Trophoblast cell (in vitro differentiated cells and primary cell): ENCODE data around the gene SUFU.

Source experiments
- DNase-seq, 2 donors: peaks; one replicate each; pipeline ENCODE4 v3.0.0-alpha.2; 2016
- H2AFZ ChIP-seq: 2 replicates; pipeline ENCODE4 v1.6.1; 2013; ENCODE audit warnings: low read length, moderate library complexity, mild to moderate bottlenecking; ENCODE audit not compliant: insufficient read depth, poor library complexity
- H2AK5ac ChIP-seq: 2 replicates; pipeline ENCODE4 v1.6.1; 2013; ENCODE audit warnings: mild to moderate bottlenecking, low read length
- H2BK120ac ChIP-seq: 2 replicates; pipeline ENCODE4 v1.6.1; 2013; ENCODE audit warnings: low read length, mild to moderate bottlenecking, moderate library complexity; ENCODE audit not compliant: insufficient read depth, poor library complexity
- H2BK12ac ChIP-seq: 2 replicates; pipeline ENCODE4 v1.6.1; 2013; ENCODE audit warnings: mild to moderate bottlenecking, low read length, moderate library complexity
- H2BK5ac ChIP-seq: 2 replicates; pipeline ENCODE4 v1.6.1; 2013; ENCODE audit warnings: low read length, low read depth, moderate library complexity, mild to moderate bottlenecking; ENCODE audit not compliant: poor library complexity
- H3K14ac ChIP-seq: 2 replicates; pipeline ENCODE4 v1.6.1; 2013; ENCODE audit warnings: mild to moderate bottlenecking, low read length
- H3K18ac ChIP-seq: 2 replicates; pipeline ENCODE4 v1.6.1; 2013; ENCODE audit warnings: mild to moderate bottlenecking, low read length
- H3K23ac ChIP-seq: 2 replicates; pipeline ENCODE4 v1.6.1; 2013; ENCODE audit warnings: low read length
- H3K27ac ChIP-seq: 2 replicates; pipeline ENCODE4 v1.5.1; 2013; ENCODE audit warnings: low read depth, mild to moderate bottlenecking, inconsistent platforms, low read length, moderate library complexity
- H3K27me3 ChIP-seq: 2 replicates; pipeline ENCODE4 v1.6.1; 2013; ENCODE audit warnings: inconsistent platforms, mild to moderate bottlenecking, low read length, moderate library complexity; ENCODE audit not compliant: insufficient read depth
- H3K36me3 ChIP-seq, 2 experiments: 1 replicate in 1 of 2; 2 replicates in 1 of 2; pipeline ENCODE4 v1.6.1; 2013; ENCODE audit warnings: low read length in 2 of 2, mild to moderate bottlenecking in 2 of 2, moderate library complexity in 1 of 2; ENCODE audit not compliant: insufficient read depth in 2 of 2, control insufficient read depth in 1 of 2
- H3K4ac ChIP-seq: 2 replicates; pipeline ENCODE4 v1.6.1; 2013; ENCODE audit warnings: low read depth, mild to moderate bottlenecking, low read length, moderate library complexity
- H3K4me1 ChIP-seq, 2 experiments: 1 replicate in 1 of 2; 2 replicates in 1 of 2; pipeline ENCODE4 v1.6.1; 2013; ENCODE audit warnings: low read length in 2 of 2, mild to moderate bottlenecking in 2 of 2, moderate library complexity in 1 of 2; ENCODE audit not compliant: insufficient read depth in 2 of 2, control insufficient read depth in 1 of 2
- H3K4me2 ChIP-seq: 2 replicates; pipeline ENCODE4 v1.6.1; 2013; ENCODE audit warnings: inconsistent platforms, mild to moderate bottlenecking, low read length, moderate library complexity
- H3K4me3 ChIP-seq: 2 replicates; pipeline ENCODE4 v1.5.1; 2013; ENCODE audit warnings: mild to moderate bottlenecking, low read depth, low read length, inconsistent platforms
- H3K79me1 ChIP-seq: one replicate; pipeline ENCODE4 v1.6.1; 2013; ENCODE audit warnings: low read length
- H3K79me2 ChIP-seq: 2 replicates; pipeline ENCODE4 v1.6.1; 2013; ENCODE audit warnings: low read length, mild to moderate bottlenecking; ENCODE audit not compliant: control insufficient read depth, insufficient read depth, poor library complexity
- H3K9ac ChIP-seq: 2 replicates; pipeline ENCODE4 v1.6.1; 2013; ENCODE audit warnings: mild to moderate bottlenecking, low read length
- H3K9me3 ChIP-seq: 2 replicates; pipeline ENCODE4 v1.6.1; 2013; ENCODE audit warnings: low read depth, mild to moderate bottlenecking, control low read depth, inconsistent platforms, low read length; ENCODE audit not compliant: insufficient read depth
- H4K12ac ChIP-seq: 2 replicates; pipeline ENCODE4 v1.6.1; 2013; ENCODE audit warnings: low read depth, mild to moderate bottlenecking, low read length, moderate library complexity
- H4K8ac ChIP-seq: 2 replicates; pipeline ENCODE4 v1.6.1; 2013; ENCODE audit warnings: low read depth, mild to moderate bottlenecking, low read length, moderate library complexity
- H4K91ac ChIP-seq: one replicate; pipeline ENCODE4 v1.6.1; 2013; ENCODE audit warnings: low read depth, mild to moderate bottlenecking, low read length, moderate library complexity
- WGBS: extraction: QIAGEN DNeasy Blood & Tissue Kit; methylation state at CpG from one replicate; pipeline ENCODE4 v1.1.7; 2013; ENCODE audit warnings: missing lambda C conversion rate; ENCODE audit not compliant: insufficient read length, insufficient coverage; ENCODE audit errors: extremely low coverage; 5-methylcytosine and 5-hydroxymethylcytosine counted together

SUFU gene

GRCh38 chr10:102468683-102469082 is 35.1 kb upstream of the SUFU start:
- no CpG with 5 or more reads among the region's 9 CpGs for WGBS
- Histone ChIP-seq H2BK12ac (no peak overlapping the region), H3K9ac (no peak overlapping the region)

DNA sequence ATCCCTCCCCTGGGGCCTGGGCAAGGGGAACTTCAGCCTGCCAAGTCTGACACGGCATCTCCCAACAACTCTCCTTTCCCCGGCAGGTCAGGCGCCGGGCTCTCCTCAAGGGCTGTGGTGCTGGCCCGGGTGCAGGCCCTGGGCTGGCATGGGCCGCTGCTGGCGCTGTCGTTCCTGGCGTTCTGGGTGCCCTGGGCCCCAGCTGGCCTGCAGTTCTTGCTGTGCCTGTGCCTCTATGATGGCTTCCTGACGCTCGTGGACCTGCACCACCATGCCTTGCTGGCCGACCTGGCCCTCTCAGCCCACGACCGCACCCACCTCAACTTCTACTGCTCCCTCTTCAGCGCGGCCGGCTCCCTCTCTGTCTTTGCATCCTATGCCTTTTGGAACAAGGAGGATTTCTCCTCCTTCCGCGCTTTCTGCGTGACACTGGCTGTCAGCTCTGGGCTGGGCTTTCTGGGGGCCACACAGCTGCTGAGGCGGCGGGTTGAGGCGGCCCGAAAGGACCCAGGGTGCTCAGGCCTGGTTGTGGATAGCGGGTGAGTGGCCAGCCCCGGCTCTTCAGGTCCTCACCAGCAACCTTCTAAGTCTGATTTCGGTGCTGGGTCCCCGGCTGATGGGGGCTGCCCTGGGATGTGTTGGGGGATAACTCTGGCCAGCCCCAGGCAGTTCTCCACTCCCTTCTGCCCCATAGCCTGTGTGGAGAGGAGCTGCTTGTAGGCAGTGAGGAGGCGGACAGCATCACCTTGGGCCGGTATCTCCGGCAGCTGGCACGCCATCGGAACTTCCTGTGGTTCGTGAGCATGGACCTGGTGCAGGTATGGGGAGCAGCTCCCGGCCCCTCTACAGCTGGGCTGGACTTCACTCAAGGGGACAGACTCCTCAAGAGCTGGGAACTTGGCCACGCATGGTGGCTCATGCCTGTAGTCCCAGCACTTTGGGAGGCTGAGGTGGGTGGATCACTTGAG is 32.9 kb upstream of the SUFU start:
- Histone ChIP-seq H2BK120ac (no peak overlapping the region), H3K27ac (no peak overlapping the region), H2AK5ac (no peak overlapping the region), H4K91ac (no peak overlapping the region), H2BK5ac (no peak overlapping the region), H3K36me3 (peaks cover 5 to 7% of the 10 kb centered on the region in 2 experiments), H3K79me2 (no peaks in the 10 kb centered on the region), H3K27me3 (no peaks in the 10 kb centered on the region), H3K14ac (no peak overlapping the region), H3K4me2 (no peak overlapping the region), H3K4ac (no peak overlapping the region), H3K9me3 (no peaks in the 10 kb centered on the region), H4K8ac (no peak overlapping the region), H3K79me1 (no peaks in the 10 kb centered on the region), H4K12ac (no peak overlapping the region), H3K4me1 (no peaks in the 10 kb centered on the region), H3K18ac (no peak overlapping the region), H2BK12ac (no peak overlapping the region), H3K4me3 (no peak overlapping the region), H3K23ac (no peak overlapping the region), H2AFZ (no peak overlapping the region), H3K9ac (no peak overlapping the region)
- whole genome bisulfite sequencing, result no CpG with 5 or more reads among the region's 36 CpGs
- no peak for DNase-seq

More at GRCh38 chr10:102468683-102469082, 35.1 kb upstream of the SUFU start:
- Histone ChIP-seq H3K18ac (no peak overlapping the region), H3K23ac (no peak overlapping the region), H3K79me2 (no peaks in the 10 kb centered on the region), H3K14ac (no peak overlapping the region), H3K4ac (no peak overlapping the region), H2BK120ac (no peak overlapping the region), H4K91ac (no peak overlapping the region), H3K79me1 (no peaks in the 10 kb centered on the region), H3K27me3 (no peaks in the 10 kb centered on the region), H2BK5ac (no peak overlapping the region), H3K9me3 (no peaks in the 10 kb centered on the region), H4K12ac (no peak overlapping the region), H3K4me2 (no peak overlapping the region), H3K4me1 (peaks cover 0 to 1% of the 10 kb centered on the region in 2 experiments), H3K36me3 (peaks cover 2 to 7% of the 10 kb centered on the region in 2 experiments), H4K8ac (no peak overlapping the region), H2AK5ac (no peak overlapping the region), H2AFZ (no peak overlapping the region), H3K4me3 (no peak overlapping the region), H3K27ac (no peak overlapping the region)
- DNase-seq, result no peak

DNA sequence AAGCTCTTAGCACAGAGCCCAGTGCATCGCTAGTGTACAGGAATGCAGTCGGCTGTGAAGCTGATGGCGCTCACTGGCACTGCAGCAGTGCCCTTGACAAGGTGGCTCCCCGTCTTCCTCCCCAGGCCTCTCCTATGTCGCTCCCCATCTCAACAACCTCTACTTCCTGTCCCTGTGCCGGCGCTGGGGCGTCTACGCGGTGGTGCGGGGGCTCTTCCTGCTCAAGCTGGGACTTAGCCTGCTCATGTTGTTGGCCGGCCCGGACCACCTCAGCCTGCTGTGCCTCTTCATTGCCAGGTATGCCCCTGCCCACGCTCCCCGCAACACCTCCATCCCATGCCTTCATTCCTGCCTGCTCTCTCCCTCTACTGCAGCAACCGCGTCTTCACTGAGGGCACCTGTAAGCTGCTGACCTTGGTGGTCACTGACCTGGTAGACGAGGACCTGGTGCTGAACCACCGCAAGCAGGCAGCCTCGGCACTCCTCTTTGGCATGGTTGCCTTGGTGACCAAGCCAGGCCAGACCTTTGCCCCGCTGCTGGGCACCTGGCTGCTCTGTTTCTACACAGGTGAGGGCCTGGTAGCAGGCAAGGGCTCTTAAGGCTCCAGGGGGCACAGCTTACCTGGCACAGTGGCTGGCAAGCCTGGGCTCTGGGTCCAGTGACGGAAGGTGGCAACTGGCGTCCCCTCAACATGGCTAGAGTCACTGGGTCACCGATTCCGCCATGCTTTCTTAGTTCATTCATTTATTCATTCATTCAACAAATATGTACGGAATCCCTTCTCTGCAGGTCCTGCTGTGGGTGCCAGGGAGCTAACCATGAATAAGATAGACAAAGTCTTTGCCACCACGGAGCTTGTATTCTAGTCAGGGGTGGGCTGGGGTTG is 30.1 kb upstream of the SUFU start:
- no peak overlapping the region for H3K4ac ChIP-seq
- H3K18ac ChIP-seq, result no peak overlapping the region
- no peaks in the 10 kb centered on the region for H3K9me3 ChIP-seq
- H3K27ac ChIP-seq, result no peak overlapping the region
- no peak overlapping the region for H4K8ac ChIP-seq
- no peak overlapping the region for H3K4me3 ChIP-seq
- H2AFZ ChIP-seq, result no peak overlapping the region
- H3K79me1 ChIP-seq, result no peaks in the 10 kb centered on the region
- no peak overlapping the region for H3K4me2 ChIP-seq
- H3K9ac ChIP-seq, result no peak overlapping the region
- no peak for DNase-seq
- no peak overlapping the region for H4K91ac ChIP-seq
- H2BK12ac ChIP-seq, result no peak overlapping the region
- H3K4me1 ChIP-seq, result no peaks in the 10 kb centered on the region
- no peak overlapping the region for H3K14ac ChIP-seq
- H3K79me2 ChIP-seq, result no peaks in the 10 kb centered on the region
- no peak overlapping the region for H4K12ac ChIP-seq
- H3K36me3 ChIP-seq, result peaks cover 13% of the 10 kb centered on the region in 2 experiments
- no peak overlapping the region for H3K23ac ChIP-seq
- no peak overlapping the region for H2BK5ac ChIP-seq
- no peaks in the 10 kb centered on the region for H3K27me3 ChIP-seq
- H2BK120ac ChIP-seq, result no peak overlapping the region
- WGBS, result no CpG with 5 or more reads among the region's 27 CpGs
- no peak overlapping the region for H2AK5ac ChIP-seq

- H3K14ac ChIP-seq, result no peak overlapping the region
- H3K4me1 ChIP-seq, result no peaks in the 10 kb centered on the region
- H4K91ac ChIP-seq, result no peak overlapping the region
- no peak overlapping the region for H3K27ac ChIP-seq
- no peak overlapping the region for H2BK120ac ChIP-seq
- no peak overlapping the region for H3K9ac ChIP-seq
- WGBS, result 100% methylated on average over 1 of the region's 9 CpGs
- H3K4me2 ChIP-seq, result no peak overlapping the region
- H3K4me3 ChIP-seq, result no peak overlapping the region
- H2BK12ac ChIP-seq, result no peak overlapping the region
- H2BK5ac ChIP-seq, result no peak overlapping the region
- peaks cover 25 to 30% of the 10 kb centered on the region in 2 experiments for H3K36me3 ChIP-seq
- H3K4ac ChIP-seq, result no peak overlapping the region
- H2AFZ ChIP-seq, result no peak overlapping the region
- no peaks in the 10 kb centered on the region for H3K79me1 ChIP-seq
- H3K27me3 ChIP-seq, result no peaks in the 10 kb centered on the region
- no peak overlapping the region for H3K23ac ChIP-seq
- no peak for DNase-seq
- no peaks in the 10 kb centered on the region for H3K9me3 ChIP-seq
- no peak overlapping the region for H4K12ac ChIP-seq
- H3K79me2 ChIP-seq, result no peaks in the 10 kb centered on the region
- no peak overlapping the region for H4K8ac ChIP-seq
- H3K18ac ChIP-seq, result no peak overlapping the region
- H2AK5ac ChIP-seq, result no peak overlapping the region
Observed at GRCh38 chr10:102475451-102476040, 28.2 kb upstream of the SUFU start.
